IMR-90 (cell line): ENCODE results near the gene ABHD2. TPM values are rescaled to one million over a fixed set of nuclear protein-coding genes. Genes with fewer than 3 reads are reported as not detected.
A peak's percentile ranks its signal among the peaks of the same experiment; 100 is the strongest.

Experiments
- ATAC-seq: fragments of 200-7000 bp; cut with Tn5 transposase; 2 replicates; pipeline ENCODE4 v1.9.1; 2020; ENCODE audit warnings: low read depth, mild to moderate bottlenecking, moderate library complexity
- BruUV-seq: library from RNA; stranded (reverse); fragments of 400-500 nt; replicated peaks from 2 replicates; lab custom pipeline; 2021; lab: Mats Ljungman, UMichigan
- CTCF ChIA-PET: fragments of 300-600 bp; formaldehyde crosslinking; extraction: SDS; loops from one replicate; lab custom pipeline; 2021; ENCODE audit warnings: antibody characterized with exemption; lab: Yijun Ruan, JAX
- POLR2A ChIA-PET: fragments of 300-600 bp; sonication (Branson Sonifier 250); formaldehyde crosslinking; loops from one replicate; lab custom pipeline; 2022; ENCODE audit warnings: antibody characterized with exemption; ENCODE audit not compliant: unreplicated experiment; lab: Charles Lee
- DNase-seq: peaks from one replicate; pipeline ENCODE4 v3.0.0; 2013
- H2AFZ ChIP-seq: replicated peaks from 2 replicates; pipeline ENCODE3; 2013; ENCODE audit warnings: low read length, mild to moderate bottlenecking; ENCODE audit not compliant: poor library complexity
- H2AK5ac ChIP-seq: 2 replicates; pipeline ENCODE4 v1.6.1; 2013; ENCODE audit warnings: low read depth, low read length, inconsistent platforms
- H2AK9ac ChIP-seq: replicated peaks from 2 replicates; pipeline ENCODE3; 2013; ENCODE audit warnings: mild to moderate bottlenecking, low read depth, low read length, moderate library complexity; ENCODE audit not compliant: poor library complexity
- H2BK120ac ChIP-seq: 2 replicates; pipeline ENCODE4 v1.6.1; 2013; ENCODE audit warnings: low read depth, low read length, inconsistent platforms
- H2BK15ac ChIP-seq: 3 replicates; pipeline ENCODE4 v1.6.1; 2013; ENCODE audit warnings: low read depth, low read length, inconsistent platforms
- H2BK20ac ChIP-seq: 2 replicates; pipeline ENCODE4 v1.6.1; 2013; ENCODE audit warnings: low read depth, mild to moderate bottlenecking, inconsistent platforms, low read length, moderate library complexity
- H2BK5ac ChIP-seq: 2 replicates; pipeline ENCODE4 v1.6.1; 2013; ENCODE audit warnings: mild to moderate bottlenecking, low read depth, low read length, inconsistent platforms; ENCODE audit not compliant: poor library complexity, severe bottlenecking
- H3K14ac ChIP-seq: replicated peaks from 2 replicates; pipeline ENCODE4 v1.6.1; 2013; ENCODE audit warnings: low read depth, low read length, inconsistent platforms
- H3K18ac ChIP-seq: 2 replicates; pipeline ENCODE4 v1.6.1; 2013; ENCODE audit warnings: low read depth, low read length, control low read depth
- H3K23ac ChIP-seq: 2 replicates; pipeline ENCODE4 v1.6.1; 2013; ENCODE audit warnings: low read depth, low read length, inconsistent platforms
- H3K27ac ChIP-seq: 2 replicates; pipeline ENCODE4 v1.5.1; 2013; ENCODE audit warnings: mild to moderate bottlenecking, control low read depth, low read length; ENCODE audit not compliant: insufficient read depth
- H3K27me3 ChIP-seq: 2 replicates; pipeline ENCODE4 v1.6.1; 2013; ENCODE audit warnings: low read length; ENCODE audit not compliant: control insufficient read depth, insufficient read depth
- H3K36me3 ChIP-seq: 2 replicates; pipeline ENCODE4 v1.6.1; 2013; ENCODE audit warnings: low read length, mixed read lengths; ENCODE audit not compliant: control insufficient read depth, insufficient read depth
- H3K4ac ChIP-seq: 2 replicates; pipeline ENCODE4 v1.6.1; 2013; ENCODE audit warnings: low read depth, low read length, inconsistent platforms
- H3K4me1 ChIP-seq: 2 replicates; pipeline ENCODE4 v1.6.1; 2013; ENCODE audit warnings: low read length, mixed read lengths; ENCODE audit not compliant: control insufficient read depth, insufficient read depth
- H3K4me2 ChIP-seq: 2 replicates; pipeline ENCODE4 v1.6.1; 2013; ENCODE audit warnings: low read depth, mild to moderate bottlenecking, control low read depth, low read length, moderate library complexity
- H3K4me3 ChIP-seq: 2 replicates; pipeline ENCODE4 v1.5.1; 2013; ENCODE audit warnings: low read depth, mild to moderate bottlenecking, control low read depth, low read length, moderate library complexity; ENCODE audit not compliant: insufficient read depth
- H3K56ac ChIP-seq: 2 replicates; pipeline ENCODE4 v1.6.1; 2013; ENCODE audit warnings: low read length, inconsistent platforms; ENCODE audit not compliant: insufficient read depth; ENCODE audit errors: extremely low read depth
- H3K79me1 ChIP-seq, 2 experiments: 2 replicates each; pipeline ENCODE4 v1.6.1; 2013; ENCODE audit warnings: low read length in 2 of 2, inconsistent platforms in 1 of 2, low read depth in 1 of 2
- H3K9ac ChIP-seq: 2 replicates; pipeline ENCODE4 v1.6.1; 2013; ENCODE audit warnings: low read depth, low read length, control low read depth
- H3K9me1 ChIP-seq: 2 replicates; pipeline ENCODE4 v1.6.1; 2013; ENCODE audit warnings: low read length, inconsistent platforms; ENCODE audit not compliant: insufficient read depth
- H3K9me3 ChIP-seq: 2 replicates; pipeline ENCODE4 v1.6.1; 2013; ENCODE audit warnings: low read length; ENCODE audit not compliant: control insufficient read depth, insufficient read depth
- H4K20me1 ChIP-seq: 2 replicates; pipeline ENCODE4 v1.6.1; 2013; ENCODE audit warnings: low read length, inconsistent platforms; ENCODE audit not compliant: insufficient read depth
- H4K5ac ChIP-seq: 2 replicates; pipeline ENCODE4 v1.6.1; 2013; ENCODE audit warnings: mild to moderate bottlenecking, low read depth, low read length, control low read depth
- H4K8ac ChIP-seq, 2 experiments: 2 replicates each; pipeline ENCODE4 v1.6.1; 2013; ENCODE audit warnings: low read depth in 2 of 2, low read length in 2 of 2, control low read depth in 1 of 2, inconsistent platforms in 1 of 2
- H4K91ac ChIP-seq: 2 replicates; pipeline ENCODE4 v1.6.1; 2013; ENCODE audit warnings: low read depth, low read length, inconsistent platforms; ENCODE audit not compliant: insufficient read depth
- BHLHE40 ChIP-seq: fragments of 150-350 bp; IDR thresholded peaks from 2 replicates; pipeline ENCODE4 v1.6.1; 2016; ENCODE audit warnings: mild to moderate bottlenecking, low read depth, low read length
- CEBPB ChIP-seq: IDR thresholded peaks from 2 replicates; pipeline ENCODE4 v1.6.1; 2012; ENCODE audit warnings: low read depth, low read length, improper control_type of control experiment
- ELK1 ChIP-seq: fragments of 150-350 bp; IDR thresholded peaks from 2 replicates; pipeline ENCODE4 v1.6.1; 2016; ENCODE audit warnings: low read depth, mild to moderate bottlenecking, low read length, moderate library complexity, borderline replicate concordance
- MAZ ChIP-seq: IDR thresholded peaks from 2 replicates; pipeline ENCODE4 v1.6.1; 2012; ENCODE audit warnings: low read depth, mild to moderate bottlenecking, low read length, improper control_type of control experiment, moderate library complexity, borderline replicate concordance
- MXI1 ChIP-seq: IDR thresholded peaks from 2 replicates; pipeline ENCODE4 v1.6.1; 2012; ENCODE audit warnings: low read depth, mild to moderate bottlenecking, low read length, moderate library complexity, borderline replicate concordance
- NFE2L2 ChIP-seq: fragments of 150-350 bp; IDR thresholded peaks from 2 replicates; pipeline ENCODE4 v1.6.1; 2016; ENCODE audit warnings: low read depth, mild to moderate bottlenecking, low read length
- POLR2A ChIP-seq: IDR thresholded peaks from 2 replicates; pipeline ENCODE4 v1.6.1; 2012; ENCODE audit warnings: mild to moderate bottlenecking, low read depth, low read length
- RAD21 ChIP-seq: IDR thresholded peaks from 2 replicates; pipeline ENCODE4 v1.6.1; 2012; ENCODE audit warnings: low read length, improper control_type of control experiment
- SMC3 ChIP-seq: fragments of 150-350 bp; IDR thresholded peaks from 2 replicates; pipeline ENCODE4 v1.6.1; 2016; ENCODE audit warnings: low read depth, mild to moderate bottlenecking, antibody characterized with exemption, low read length, moderate library complexity
- WGBS, 2 experiments: methylation state at CpG; one replicate each; pipeline versions ENCODE4 v1.1.5 to v1.1.7; 2013; ENCODE audit warnings: missing lambda C conversion rate in 2 of 2; ENCODE audit not compliant: insufficient read length in 1 of 2; ENCODE audit errors: extremely low coverage in 2 of 2; 5-methylcytosine and 5-hydroxymethylcytosine counted together
- dilution Hi-C: fragments of 300-500 bp; cut with HindIII; formaldehyde crosslinking; loops from one replicate; pipeline ENCODE4 v1.14.3; 2018; ENCODE audit warnings: low sequenced_read_pairs; ENCODE audit not compliant: unreplicated experiment
- in situ Hi-C: fragments of 300-500 bp; cut with MboI; formaldehyde crosslinking; loops from 3 replicates; pipeline ENCODE4 v1.14.3; 2019; ENCODE audit warnings: low sequenced_read_pairs, inconsistent platforms, mixed read lengths
- intact Hi-C: fragments of 100-400 bp; cut with micrococcal nuclease; formaldehyde crosslinking; loops from 2 replicates; pipeline ENCODE4 v1.10.0; 2022
- polyA plus RNA-seq, 3 experiments: library from polyadenylated mRNA; depleted of rRNA; stranded (reverse); fragments of >200 nt; gene quantifications; 2 replicates each; pipeline ENCODE4 v1.2.3, GENCODE V29; 2012; ENCODE audit warnings: low replicate concordance in 1 of 3
- total RNA-seq: library from RNA; depleted of rRNA; stranded (reverse); fragments of >200 nt; gene quantifications from 2 replicates; pipeline ENCODE4 v1.2.3, GENCODE V29; 2012
- TF ChIP-seq, protein P1 (sequence below): conservative IDR thresholded peaks from 2 replicates; pipeline ENCODE4 v1.5.1; 2012; ENCODE audit warnings: mild to moderate bottlenecking, low read depth, low read length, improper control_type of control experiment

Gene ABHD2
- total and polyA plus RNA-seq, 2 of the 4 experiments (the other 2 are of a cell fraction), result 31.2 to 62.9 TPM

- H4K5ac ChIP-seq, result no peak overlapping the region
- no peak overlapping the region for H3K23ac ChIP-seq
- dilution Hi-C loops, result no loop called here
- no peaks in the 10 kb centered on the region for H3K36me3 ChIP-seq
- H3K27me3 ChIP-seq, result no peaks in the 10 kb centered on the region
- TF ChIP-seq POLR2A (peak; percentile 73), SMC3 (peak; percentile 100), RAD21 (peak; percentile 100), MXI1 (peak; percentile 48; the same call in 1 of the 2 replicates), NFE2L2 (no peak), ELK1 (no peak), BHLHE40 (peak; percentile 34; the same call in 1 of the 2 replicates), CEBPB (no peak), MAZ (peak; percentile 60)
- TF ChIP-seq, protein P1, sequence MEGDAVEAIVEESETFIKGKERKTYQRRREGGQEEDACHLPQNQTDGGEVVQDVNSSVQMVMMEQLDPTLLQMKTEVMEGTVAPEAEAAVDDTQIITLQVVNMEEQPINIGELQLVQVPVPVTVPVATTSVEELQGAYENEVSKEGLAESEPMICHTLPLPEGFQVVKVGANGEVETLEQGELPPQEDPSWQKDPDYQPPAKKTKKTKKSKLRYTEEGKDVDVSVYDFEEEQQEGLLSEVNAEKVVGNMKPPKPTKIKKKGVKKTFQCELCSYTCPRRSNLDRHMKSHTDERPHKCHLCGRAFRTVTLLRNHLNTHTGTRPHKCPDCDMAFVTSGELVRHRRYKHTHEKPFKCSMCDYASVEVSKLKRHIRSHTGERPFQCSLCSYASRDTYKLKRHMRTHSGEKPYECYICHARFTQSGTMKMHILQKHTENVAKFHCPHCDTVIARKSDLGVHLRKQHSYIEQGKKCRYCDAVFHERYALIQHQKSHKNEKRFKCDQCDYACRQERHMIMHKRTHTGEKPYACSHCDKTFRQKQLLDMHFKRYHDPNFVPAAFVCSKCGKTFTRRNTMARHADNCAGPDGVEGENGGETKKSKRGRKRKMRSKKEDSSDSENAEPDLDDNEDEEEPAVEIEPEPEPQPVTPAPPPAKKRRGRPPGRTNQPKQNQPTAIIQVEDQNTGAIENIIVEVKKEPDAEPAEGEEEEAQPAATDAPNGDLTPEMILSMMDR, result peak; percentile 100
- no peaks in the 10 kb centered on the region for H3K79me1 ChIP-seq
- H3K56ac ChIP-seq, result no peak overlapping the region
- peak overlapping the region; percentile 8 for H2AK9ac ChIP-seq
- no peak overlapping the region for H3K18ac ChIP-seq
- H3K27ac ChIP-seq, result no peak overlapping the region
- DNase-seq (peak; percentile 70), ATAC-seq (peak; percentile 96)
- CTCF ChIA-PET, result interaction anchor here (0.6 to 2.3 kb wide), 19 partner anchors 18 to 262 kb away, joined by 3 to 20 read pairs (median 5); partner anchors contain the start of gene ABHD2
- no peaks in the 10 kb centered on the region for H4K20me1 ChIP-seq
- H2AK5ac ChIP-seq, result peak overlapping the region; percentile 24; the same call in 1 of the 2 replicates
- no peaks in the 10 kb centered on the region for H3K9me3 ChIP-seq
- intact Hi-C loops, result loop anchor here (1.0 to 10.0 kb wide), 5 partner anchors 72 to 400 kb away; no protein-coding TSS in a partner anchor
- POLR2A ChIA-PET, result interaction anchor here (0.7 kb wide), 1 partner anchor 160 kb away, joined by 4 read pairs; no protein-coding TSS in a partner anchor
- H3K4ac ChIP-seq, result peak overlapping the region; percentile 20; the same call in 1 of the 2 replicates
- no peak overlapping the region for H3K9ac ChIP-seq
- H3K4me1 ChIP-seq, result peaks cover under 1% of the 10 kb centered on the region; the same call in 1 of the 2 replicates
- no peak overlapping the region for H3K4me3 ChIP-seq
- H4K91ac ChIP-seq, result no peak overlapping the region
- H3K14ac ChIP-seq, result no peak overlapping the region
- H2BK5ac ChIP-seq, result no peak overlapping the region
- no peak overlapping the region for H3K4me2 ChIP-seq
- WGBS, 2 experiments, result 25% methylated on average over 2 of the region's 13 CpGs; no CpG with 5 or more reads in 1 of the 2 experiments
- H2BK15ac ChIP-seq, result peak overlapping the region; percentile 29; the same call in 1 of the 3 replicates
- peak overlapping the region; percentile 25; the same call in 1 of the 2 replicates for H2BK120ac ChIP-seq
- peak overlapping the region in 1 of 2 experiments; percentile 14; a peak in 1 of 4 replicates for H4K8ac ChIP-seq
- in situ Hi-C loops, result loop anchor here (5.0 kb wide), 1 partner anchor 120 kb away; no protein-coding TSS in a partner anchor
- peak overlapping the region; percentile 55 for H2BK20ac ChIP-seq
- H2AFZ ChIP-seq, result peak overlapping the region; percentile 58
- peaks cover under 1% of the 10 kb centered on the region for H3K9me1 ChIP-seq
- BruUV-seq, result no TSS peak
Measured at GRCh38 chr15:89057506-89058133, 30.6 kb upstream of the ABHD2 start.
